ENCODE measurements around the gene FBXO28. TPM values are rescaled to one million over a fixed set of nuclear protein-coding genes. Genes with fewer than 3 reads are reported as not detected.

Gene FBXO28
- total RNA-seq, 4 donors from 2014 or later, result 25.2 to 34.3 (median 31.5) TPM

- H3K4me1 ChIP-seq, result no peaks in the 10 kb centered on the region
- peaks cover 13 to 96% (median 15%) of the 10 kb centered on the region in 3 donors for H3K36me3 ChIP-seq
- H3K9me3 ChIP-seq, result no peaks in the 10 kb centered on the region
- DNase-seq, result no peak
- WGBS, 2 donors, result 87% methylated on average over 3 of the region's 3 CpGs
- TF ChIP-seq, protein P1, sequence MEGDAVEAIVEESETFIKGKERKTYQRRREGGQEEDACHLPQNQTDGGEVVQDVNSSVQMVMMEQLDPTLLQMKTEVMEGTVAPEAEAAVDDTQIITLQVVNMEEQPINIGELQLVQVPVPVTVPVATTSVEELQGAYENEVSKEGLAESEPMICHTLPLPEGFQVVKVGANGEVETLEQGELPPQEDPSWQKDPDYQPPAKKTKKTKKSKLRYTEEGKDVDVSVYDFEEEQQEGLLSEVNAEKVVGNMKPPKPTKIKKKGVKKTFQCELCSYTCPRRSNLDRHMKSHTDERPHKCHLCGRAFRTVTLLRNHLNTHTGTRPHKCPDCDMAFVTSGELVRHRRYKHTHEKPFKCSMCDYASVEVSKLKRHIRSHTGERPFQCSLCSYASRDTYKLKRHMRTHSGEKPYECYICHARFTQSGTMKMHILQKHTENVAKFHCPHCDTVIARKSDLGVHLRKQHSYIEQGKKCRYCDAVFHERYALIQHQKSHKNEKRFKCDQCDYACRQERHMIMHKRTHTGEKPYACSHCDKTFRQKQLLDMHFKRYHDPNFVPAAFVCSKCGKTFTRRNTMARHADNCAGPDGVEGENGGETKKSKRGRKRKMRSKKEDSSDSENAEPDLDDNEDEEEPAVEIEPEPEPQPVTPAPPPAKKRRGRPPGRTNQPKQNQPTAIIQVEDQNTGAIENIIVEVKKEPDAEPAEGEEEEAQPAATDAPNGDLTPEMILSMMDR (IDR thresholded peaks at IDR 0.05), result no peak
- no peak for TF ChIP-seq POLR2A (IDR thresholded peaks at IDR 0.05)
- H3K27ac ChIP-seq, result no peak overlapping the region
- intact Hi-C loops (cut with DNase I), result no loop called here
- H3K4me3 ChIP-seq, result no peak overlapping the region
- no peaks in the 10 kb centered on the region for H3K27me3 ChIP-seq
Observed at GRCh38 chr1:224138198-224138597, 24.3 kb downstream of the FBXO28 start.

DNA sequence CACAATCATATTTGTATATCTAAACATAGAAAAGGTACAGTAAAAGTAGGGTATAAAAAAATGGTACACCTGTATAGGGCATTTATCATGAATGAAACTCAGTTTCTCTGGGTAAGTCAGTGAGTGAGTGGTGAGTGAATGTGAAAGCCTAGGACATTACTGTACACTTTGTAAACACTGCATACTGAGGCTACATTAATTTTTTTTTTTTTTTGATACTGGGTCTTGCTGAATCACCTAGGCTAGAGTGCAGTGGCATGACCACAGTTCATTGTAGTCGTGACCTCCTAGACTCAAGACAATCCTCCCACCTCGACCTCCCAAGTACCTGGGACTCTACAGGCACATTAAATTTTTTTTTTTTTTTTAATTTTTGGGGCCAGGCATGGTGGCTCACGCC, 27.8 kb downstream of the FBXO28 start:
- WGBS, 2 donors, result 83 to 100% methylated on average over 3 of the region's 3 CpGs
- Histone ChIP-seq H3K4me3 (no peak overlapping the region), H3K9me3 (no peaks in the 10 kb centered on the region), H3K36me3 (peaks cover 4 to 90% (median 15%) of the 10 kb centered on the region in 3 donors), H3K4me1 (no peaks in the 10 kb centered on the region), H3K27ac (no peak overlapping the region), H3K27me3 (no peaks in the 10 kb centered on the region)
- no peak for DNase-seq
- TF ChIP-seq, protein P1 (IDR thresholded peaks at IDR 0.05), result no peak
- TF ChIP-seq POLR2A (IDR thresholded peaks at IDR 0.05), result no peak
- intact Hi-C loops (cut with DNase I), result no loop called here

DNA sequence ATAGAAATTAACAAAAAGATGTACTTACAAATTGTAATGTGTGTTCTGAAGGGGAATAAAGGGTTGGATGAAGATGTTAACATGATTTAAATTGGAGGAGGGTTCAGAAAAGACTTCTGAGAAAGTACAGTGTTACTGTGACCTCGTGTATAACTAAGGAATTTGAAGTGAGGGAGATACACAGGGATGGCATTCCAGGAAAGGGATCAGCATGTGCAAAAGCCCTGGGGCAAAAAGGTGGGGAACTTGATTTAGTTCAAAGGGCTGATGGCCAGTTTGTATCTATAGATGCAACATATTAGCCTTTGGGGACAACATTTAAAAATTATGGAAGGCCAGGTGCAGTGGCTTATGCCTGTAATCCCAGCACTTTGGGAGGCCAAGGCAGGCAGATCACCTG, 35.8 kb downstream of the FBXO28 start:
- intact Hi-C loops (cut with DNase I), result no loop called here
- no peaks in the 10 kb centered on the region for H3K4me1 ChIP-seq
- H3K4me3 ChIP-seq, result no peak overlapping the region
- no peak for DNase-seq
- 36 to 60% methylated on average over 1 of the region's 1 CpG for WGBS, 2 donors
- H3K27ac ChIP-seq, result no peak overlapping the region
- peaks cover 0 to 61% (median 0%) of the 10 kb centered on the region in 3 donors for H3K36me3 ChIP-seq
- H3K27me3 ChIP-seq, result no peaks in the 10 kb centered on the region
- TF ChIP-seq, protein P1 (IDR thresholded peaks at IDR 0.05), result no peak
- no peak for TF ChIP-seq POLR2A (IDR thresholded peaks at IDR 0.05)
- H3K9me3 ChIP-seq, result no peaks in the 10 kb centered on the region

DNA sequence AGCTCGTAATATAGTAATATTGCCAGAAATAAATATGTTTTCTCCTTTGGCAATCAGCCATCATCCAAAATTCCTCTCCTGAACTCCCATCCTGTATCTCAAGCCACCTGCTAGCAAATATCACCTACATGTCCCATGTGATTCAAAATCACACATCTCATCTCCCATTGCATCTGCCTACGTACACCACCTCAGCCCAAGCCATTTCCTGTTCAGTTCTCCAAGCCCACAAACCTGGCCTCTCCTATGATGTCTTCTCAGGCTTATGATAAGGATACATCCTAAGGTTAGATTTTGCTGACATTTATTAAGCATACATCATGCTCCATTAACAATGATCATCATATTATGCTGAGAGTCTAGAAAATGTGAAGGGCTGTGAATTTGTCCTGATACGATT, 37.2 kb downstream of the FBXO28 start:
- WGBS, 2 donors, result 79 to 91% methylated on average over 3 of the region's 3 CpGs
- intact Hi-C loops (cut with DNase I), result no loop called here
- H3K27ac ChIP-seq, result no peak overlapping the region
- no peaks in the 10 kb centered on the region for H3K27me3 ChIP-seq
- peaks cover 0 to 57% (median 0%) of the 10 kb centered on the region in 3 donors for H3K36me3 ChIP-seq
- DNase-seq, result no peak
- TF ChIP-seq, protein P1 (IDR thresholded peaks at IDR 0.05), result no peak
- no peak for TF ChIP-seq POLR2A (IDR thresholded peaks at IDR 0.05)
- H3K9me3 ChIP-seq, result no peaks in the 10 kb centered on the region
- no peak overlapping the region for H3K4me3 ChIP-seq
- no peaks in the 10 kb centered on the region for H3K4me1 ChIP-seq

DNA sequence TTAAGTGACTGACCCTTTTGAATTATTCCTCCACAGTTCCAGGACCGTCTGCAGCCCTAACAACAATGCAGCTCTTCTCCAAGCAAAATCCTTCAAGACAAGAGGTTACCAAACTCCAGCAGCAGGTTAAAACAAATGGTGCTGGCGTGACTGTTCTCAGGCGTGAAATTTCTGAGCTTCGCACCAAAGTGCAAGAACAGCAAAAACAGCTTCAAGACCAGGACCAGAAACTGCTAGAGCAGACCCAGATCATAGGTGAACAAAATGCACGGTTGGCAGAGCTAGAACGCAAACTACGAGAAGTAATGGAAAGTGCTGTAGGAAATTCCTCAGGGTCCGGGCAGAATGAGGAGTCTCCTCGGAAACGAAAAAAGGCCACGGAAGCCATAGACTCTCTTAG, 43.4 kb downstream of the FBXO28 start:
- TF ChIP-seq POLR2A (IDR thresholded peaks at IDR 0.05), result no peak
- TF ChIP-seq, protein P1 (IDR thresholded peaks at IDR 0.05), result no peak
- H3K9me3 ChIP-seq, result no peaks in the 10 kb centered on the region
- no peaks in the 10 kb centered on the region for H3K27me3 ChIP-seq
- no peaks in the 10 kb centered on the region for H3K4me1 ChIP-seq
- H3K4me3 ChIP-seq, result no peak overlapping the region
- H3K36me3 ChIP-seq, result peaks cover 0 to 90% (median 6%) of the 10 kb centered on the region in 3 donors
- no peak overlapping the region for H3K27ac ChIP-seq
- WGBS, 2 donors, result 91 to 96% methylated on average over 11 of the region's 11 CpGs
- intact Hi-C loops (cut with DNase I), result no loop called here
- DNase-seq, result no peak

Measured in esophagus squamous epithelium (tissue), 5 donors.